IPS-18a (cell line): ENCODE results near the gene ZNF684.
"Not testable (repeated sequence)": the region's sequence is repeated elsewhere in the genome, so short reads cannot be mapped to it uniquely, and the experiment has no call there.

Experiments
- H3K27ac ChIP-seq: one replicate; pipeline ENCODE4 v1.5.1; 2013; ENCODE audit warnings: low read length
- H3K27me3 ChIP-seq: one replicate; pipeline ENCODE4 v1.6.1; 2013; ENCODE audit warnings: mild to moderate bottlenecking, low read length; ENCODE audit not compliant: control insufficient read depth, insufficient read depth
- H3K36me3 ChIP-seq: one replicate; pipeline ENCODE4 v1.6.1; 2013; ENCODE audit warnings: low read depth, low read length; ENCODE audit not compliant: control insufficient read depth
- H3K4me1 ChIP-seq: one replicate; pipeline ENCODE4 v1.6.1; 2013; ENCODE audit warnings: low read depth, low read length; ENCODE audit not compliant: control insufficient read depth
- H3K4me3 ChIP-seq: one replicate; pipeline ENCODE4 v1.5.1; 2013; ENCODE audit warnings: low read length
- H3K9ac ChIP-seq: one replicate; pipeline ENCODE4 v1.6.1; 2013; ENCODE audit warnings: mild to moderate bottlenecking, low read length, moderate library complexity
- H3K9me3 ChIP-seq: one replicate; pipeline ENCODE4 v1.6.1; 2013; ENCODE audit warnings: low read depth, low read length; ENCODE audit not compliant: control insufficient read depth

ZNF684 gene

GRCh38 chr1:40531381-40532061 lies at the start of gene ZNF684:
ZNF684 (plus strand) TSS chr1:40531637; CDS start chr1:40533167, 1,530 bp downstream.
- Histone ChIP-seq H3K4me3 (peak within 1 kb of the TSS; percentile 93), H3K36me3 (no peaks in the 10 kb centered on the region), H3K4me1 (peaks cover 3% of the 10 kb centered on the region), H3K27ac (peak within 1 kb of the TSS; percentile 74), H3K9me3 (no peaks in the 10 kb centered on the region), H3K9ac (peak within 1 kb of the TSS; percentile 94), H3K27me3 (no peaks in the 10 kb centered on the region)

- no peaks in the 10 kb centered on the region for H3K4me1 ChIP-seq
- no peak overlapping the region for H3K9ac ChIP-seq
- no peak overlapping the region for H3K27ac ChIP-seq
- H3K36me3 ChIP-seq: peaks cover 19% of the 10 kb centered on the region
- H3K27me3 ChIP-seq: no peaks in the 10 kb centered on the region
- H3K9me3 ChIP-seq: peaks cover 18% of the 10 kb centered on the region
- H3K4me3 ChIP-seq: no peak overlapping the region
Measured at GRCh38 chr1:40495315-40495903, 36.0 kb upstream of the ZNF684 start.

GRCh38 chr1:40502651-40503050 lies 28.8 kb upstream of the ZNF684 start:
- not testable (repeated sequence) for H3K9me3 ChIP-seq, H3K4me1 ChIP-seq, H3K9ac ChIP-seq, H3K4me3 ChIP-seq, H3K27me3 ChIP-seq, H3K36me3 ChIP-seq, H3K27ac ChIP-seq

- Histone ChIP-seq H3K9ac (peak overlapping the region; percentile 67), H3K27ac (no peak overlapping the region), H3K9me3 (peaks cover 2% of the 10 kb centered on the region)
Measured at GRCh38 chr1:40507973-40508372, 23.5 kb upstream of the ZNF684 start.

GRCh38 chr1:40508375-40509341 lies 22.8 kb upstream of the ZNF684 start, which contains the start of gene EXO5:
EXO5 (plus strand) TSS chr1:40508767; CDS start chr1:40514545, 5,778 bp downstream.
- H3K27me3 ChIP-seq: peaks cover 12% of the 10 kb centered on the region
- H3K27ac ChIP-seq: no peak within 1 kb of the TSS
- no peaks in the 10 kb centered on the region for H3K36me3 ChIP-seq
- peaks cover 2% of the 10 kb centered on the region for H3K9me3 ChIP-seq
- no peaks in the 10 kb centered on the region for H3K4me1 ChIP-seq
- H3K4me3 ChIP-seq: peak within 1 kb of the TSS; percentile 85
- peak within 1 kb of the TSS; percentile 67 for H3K9ac ChIP-seq

More at GRCh38 chr1:40507973-40508372, 23.5 kb upstream of the ZNF684 start:
- no peaks in the 10 kb centered on the region for H3K36me3 ChIP-seq
- H3K4me1 ChIP-seq: no peaks in the 10 kb centered on the region
- peaks cover 12% of the 10 kb centered on the region for H3K27me3 ChIP-seq
- H3K4me3 ChIP-seq: peak overlapping the region; percentile 85

- Histone ChIP-seq H3K36me3 (peaks cover 5% of the 10 kb centered on the region), H3K27me3 (no peaks in the 10 kb centered on the region), H3K4me1 (no peaks in the 10 kb centered on the region), H3K9me3 (peaks cover 9% of the 10 kb centered on the region), H3K27ac (no peak overlapping the region), H3K9ac (no peak overlapping the region), H3K4me3 (no peak overlapping the region)
Measured at GRCh38 chr1:40519517-40519916, 11.9 kb upstream of the ZNF684 start.

- no peaks in the 10 kb centered on the region for H3K27me3 ChIP-seq
- no peaks in the 10 kb centered on the region for H3K36me3 ChIP-seq
- H3K9me3 ChIP-seq: no peaks in the 10 kb centered on the region
- peak overlapping the region; percentile 74 for H3K27ac ChIP-seq
- H3K4me3 ChIP-seq: peak overlapping the region; percentile 93
- H3K9ac ChIP-seq: peak overlapping the region; percentile 94
- H3K4me1 ChIP-seq: peaks cover 3% of the 10 kb centered on the region
Measured at GRCh38 chr1:40530735-40531380, 579 bp upstream of the ZNF684 start.

GRCh38 chr1:40532062-40532389 lies 589 bp downstream of the ZNF684 start:
- peaks cover 3% of the 10 kb centered on the region for H3K4me1 ChIP-seq
- no peaks in the 10 kb centered on the region for H3K9me3 ChIP-seq
- H3K27me3 ChIP-seq: no peaks in the 10 kb centered on the region
- peak overlapping the region; percentile 93 for H3K4me3 ChIP-seq
- peak overlapping the region; percentile 94 for H3K9ac ChIP-seq
- H3K36me3 ChIP-seq: no peaks in the 10 kb centered on the region
- peak overlapping the region; percentile 66 for H3K27ac ChIP-seq

- Histone ChIP-seq H3K9ac (no peak overlapping the region), H3K4me1 (peaks cover 3% of the 10 kb centered on the region), H3K9me3 (no peaks in the 10 kb centered on the region), H3K27me3 (no peaks in the 10 kb centered on the region), H3K36me3 (no peaks in the 10 kb centered on the region), H3K4me3 (peak overlapping the region; percentile 93), H3K27ac (no peak overlapping the region)
Measured at GRCh38 chr1:40532844-40533424, 1.5 kb downstream of the ZNF684 start.

GRCh38 chr1:40534589-40534988 lies 3.2 kb downstream of the ZNF684 start:
- H3K4me3 ChIP-seq: no peak overlapping the region
- no peaks in the 10 kb centered on the region for H3K27me3 ChIP-seq
- H3K36me3 ChIP-seq: no peaks in the 10 kb centered on the region
- no peak overlapping the region for H3K27ac ChIP-seq
- H3K9ac ChIP-seq: no peak overlapping the region
- no peaks in the 10 kb centered on the region for H3K9me3 ChIP-seq
- H3K4me1 ChIP-seq: peaks cover 3% of the 10 kb centered on the region

- Histone ChIP-seq H3K27ac (no peak overlapping the region), H3K4me3 (no peak overlapping the region), H3K4me1 (peaks cover 3% of the 10 kb centered on the region), H3K9ac (no peak overlapping the region), H3K9me3 (no peaks in the 10 kb centered on the region), H3K27me3 (no peaks in the 10 kb centered on the region), H3K36me3 (no peaks in the 10 kb centered on the region)
Measured at GRCh38 chr1:40535732-40536131, 4.3 kb downstream of the ZNF684 start.
